Measurements from ENCODE around the gene YBX3.

Gene YBX3

DNA sequence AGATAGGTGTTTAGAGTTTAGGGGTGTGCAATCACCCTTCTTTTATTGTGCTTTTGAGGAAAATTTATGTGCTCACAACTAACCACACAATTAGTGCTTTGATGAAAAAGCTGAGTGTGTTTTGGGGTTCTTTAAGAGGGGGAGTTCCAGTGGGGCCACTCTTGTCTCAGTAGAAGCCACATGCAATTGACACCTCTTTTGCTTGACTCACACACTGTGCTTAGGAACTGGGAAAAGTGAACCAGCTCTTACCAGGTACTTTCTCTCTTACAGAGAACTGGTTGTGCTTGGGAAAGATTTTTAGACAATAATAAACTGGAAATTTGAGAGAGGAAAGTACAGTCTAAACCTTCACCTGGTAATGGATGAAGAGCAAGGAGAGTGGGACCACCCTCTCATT is 12.3 kb upstream of the YBX3 start:
- DNase-seq (ENCODE audit: extremely low read depth, low read depth), result no peak
- TF ChIP-seq, protein P1, sequence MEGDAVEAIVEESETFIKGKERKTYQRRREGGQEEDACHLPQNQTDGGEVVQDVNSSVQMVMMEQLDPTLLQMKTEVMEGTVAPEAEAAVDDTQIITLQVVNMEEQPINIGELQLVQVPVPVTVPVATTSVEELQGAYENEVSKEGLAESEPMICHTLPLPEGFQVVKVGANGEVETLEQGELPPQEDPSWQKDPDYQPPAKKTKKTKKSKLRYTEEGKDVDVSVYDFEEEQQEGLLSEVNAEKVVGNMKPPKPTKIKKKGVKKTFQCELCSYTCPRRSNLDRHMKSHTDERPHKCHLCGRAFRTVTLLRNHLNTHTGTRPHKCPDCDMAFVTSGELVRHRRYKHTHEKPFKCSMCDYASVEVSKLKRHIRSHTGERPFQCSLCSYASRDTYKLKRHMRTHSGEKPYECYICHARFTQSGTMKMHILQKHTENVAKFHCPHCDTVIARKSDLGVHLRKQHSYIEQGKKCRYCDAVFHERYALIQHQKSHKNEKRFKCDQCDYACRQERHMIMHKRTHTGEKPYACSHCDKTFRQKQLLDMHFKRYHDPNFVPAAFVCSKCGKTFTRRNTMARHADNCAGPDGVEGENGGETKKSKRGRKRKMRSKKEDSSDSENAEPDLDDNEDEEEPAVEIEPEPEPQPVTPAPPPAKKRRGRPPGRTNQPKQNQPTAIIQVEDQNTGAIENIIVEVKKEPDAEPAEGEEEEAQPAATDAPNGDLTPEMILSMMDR (IDR thresholded peaks at IDR 0.05; ENCODE audit: low read depth, low read length), result no peak

DNA sequence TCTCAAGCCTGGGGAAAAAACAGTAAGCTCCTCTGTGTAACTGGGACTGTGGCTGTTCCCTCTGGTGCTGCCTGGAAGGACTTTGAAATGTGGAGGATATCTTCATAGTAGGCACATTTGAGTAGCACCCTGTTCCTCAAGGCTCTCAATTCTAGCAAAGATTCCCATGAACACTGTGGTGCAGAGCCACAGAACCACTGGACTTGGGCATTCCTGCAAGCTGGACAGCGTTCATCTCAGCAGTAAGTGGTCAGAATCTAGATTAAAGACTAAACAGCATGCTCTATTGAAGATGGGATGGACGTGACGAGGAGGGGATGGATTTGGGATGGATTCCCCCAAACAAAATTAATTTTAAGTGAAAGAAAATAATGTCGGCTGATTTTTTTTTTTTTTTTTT is 9.4 kb upstream of the YBX3 start:
- DNase-seq (ENCODE audit: extremely low read depth, low read depth), result no peak
- TF ChIP-seq, protein P1 (IDR thresholded peaks at IDR 0.05; ENCODE audit: low read depth, low read length), result no peak

DNA sequence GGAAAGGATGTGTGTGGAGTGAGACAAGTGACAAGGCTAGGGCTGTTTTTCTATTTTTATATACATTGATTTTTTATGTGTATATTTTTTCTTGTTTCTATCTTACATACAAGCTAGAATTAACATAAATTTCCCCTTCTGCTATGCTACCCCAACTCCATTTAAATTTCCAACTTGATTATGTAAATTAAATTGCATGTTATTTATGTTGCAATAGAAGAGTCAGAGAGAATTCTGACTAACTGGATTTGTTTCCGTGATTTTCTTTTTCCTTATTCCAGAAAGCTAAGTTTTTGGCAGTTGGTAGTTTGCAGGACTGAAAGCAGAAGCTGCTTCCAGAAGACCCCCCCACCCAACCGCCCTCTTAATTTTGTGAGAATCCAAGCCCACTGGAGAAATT is 8.9 kb upstream of the YBX3 start:
- no peak for DNase-seq (ENCODE audit: extremely low read depth, low read depth)
- TF ChIP-seq, protein P1 (IDR thresholded peaks at IDR 0.05; ENCODE audit: low read depth, low read length), result no peak

DNA sequence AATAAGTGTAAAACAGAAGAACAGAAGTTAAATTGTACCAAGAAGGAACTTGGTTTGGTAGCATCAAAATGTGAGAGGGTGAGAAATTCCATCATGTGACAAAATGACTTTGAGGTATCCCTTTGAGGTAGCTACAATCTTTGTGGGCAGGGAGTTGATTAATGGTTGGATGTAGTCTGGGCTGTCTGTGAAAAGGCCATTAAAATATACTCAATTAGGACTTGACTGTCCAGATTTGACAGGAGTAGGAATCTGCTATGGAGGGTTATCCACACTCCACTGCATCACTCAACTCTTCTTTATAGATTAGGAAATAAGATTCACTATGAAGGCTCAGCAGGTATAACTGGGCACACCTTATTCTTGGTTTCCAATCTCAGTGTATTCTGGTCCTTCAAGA is 7.4 kb upstream of the YBX3 start:
- DNase-seq (ENCODE audit: extremely low read depth, low read depth), result no peak

DNA sequence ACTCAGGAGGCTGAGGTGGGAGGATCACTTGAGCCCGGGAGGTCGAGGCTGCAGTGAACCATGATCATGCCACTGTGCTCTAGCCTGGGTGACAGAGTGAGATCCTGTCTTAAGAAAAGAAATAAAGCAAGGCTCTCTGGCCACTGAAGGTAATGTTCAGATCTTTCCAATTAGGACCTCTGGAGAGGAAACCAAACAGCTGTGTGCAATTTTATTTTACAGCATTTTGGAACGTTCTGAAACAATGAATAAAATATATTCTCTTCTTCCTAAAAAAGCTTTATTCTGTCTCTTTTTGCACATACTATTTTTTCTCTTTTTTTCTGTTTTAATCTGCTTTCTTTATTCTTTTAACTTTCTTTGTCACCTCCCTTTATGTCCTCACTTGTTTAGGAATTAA is 5.0 kb upstream of the YBX3 start:
- DNase-seq (ENCODE audit: extremely low read depth, low read depth), result no peak
- TF ChIP-seq, protein P1 (IDR thresholded peaks at IDR 0.05; ENCODE audit: low read depth, low read length), result no peak

More for the DNA sequence above, 7.4 kb upstream of the YBX3 start:
- TF ChIP-seq, protein P1 (IDR thresholded peaks at IDR 0.05; ENCODE audit: low read depth, low read length), result no peak

DNA sequence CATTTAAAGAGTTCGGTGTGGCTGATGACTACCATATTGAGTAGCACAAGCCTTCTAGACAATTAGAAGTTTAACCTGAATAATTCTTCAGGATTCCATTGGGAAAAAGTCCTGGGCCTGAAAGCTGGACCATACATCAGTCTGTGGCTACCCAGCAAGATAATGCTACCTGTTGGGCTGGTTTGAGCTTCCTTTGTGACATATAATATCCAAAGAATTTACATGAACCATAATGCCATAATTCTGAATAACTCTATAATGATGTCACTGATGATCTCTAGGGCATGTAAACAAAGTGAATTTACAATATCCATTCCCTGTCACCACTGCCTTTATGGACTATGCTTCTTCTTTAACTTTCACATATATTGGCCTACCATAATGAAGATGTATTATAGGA is 3.8 kb upstream of the YBX3 start:
- TF ChIP-seq, protein P1 (IDR thresholded peaks at IDR 0.05; ENCODE audit: low read depth, low read length), result no peak
- DNase-seq (ENCODE audit: extremely low read depth, low read depth), result no peak

DNA sequence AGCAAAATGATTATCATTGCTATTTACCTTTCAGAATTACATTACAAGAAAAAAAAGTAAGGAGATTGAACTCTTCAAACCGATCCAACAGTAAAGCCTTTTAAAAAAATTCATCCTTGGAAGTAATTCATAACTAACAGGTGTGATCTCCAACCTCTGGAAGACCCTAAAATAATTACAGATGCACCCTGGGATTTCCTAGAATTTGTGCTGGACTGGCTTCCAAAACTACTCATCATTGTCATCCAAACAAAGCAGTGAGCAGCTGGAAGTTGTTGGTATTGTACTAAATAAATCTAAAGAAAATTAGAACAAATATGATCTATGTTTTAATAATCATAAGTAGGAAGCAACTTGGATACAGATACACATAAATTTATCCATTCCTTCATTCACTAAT is 1.9 kb upstream of the YBX3 start:
- TF ChIP-seq, protein P1 (IDR thresholded peaks at IDR 0.05; ENCODE audit: low read depth, low read length), result no peak
- DNase-seq (ENCODE audit: extremely low read depth, low read depth), result no peak
